Loucy (cell line): ENCODE measurements around the gene ACAN.

Source experiments
- CTCF ChIP-seq: fragments of 200-600 bp; sonication (generic); conservative IDR thresholded peaks from 2 replicates; pipeline ENCODE4 v1.5.1; 2014; ENCODE audit warnings: mild to moderate bottlenecking, antibody characterized with exemption, low read length
- EZH2phosphoT487 ChIP-seq: fragments of 200-600 bp; IDR thresholded peaks from 2 replicates; pipeline ENCODE4 v1.6.1; 2018; ENCODE audit warnings: antibody characterized with exemption, mild to moderate bottlenecking, moderate library complexity, borderline replicate concordance

DNA sequence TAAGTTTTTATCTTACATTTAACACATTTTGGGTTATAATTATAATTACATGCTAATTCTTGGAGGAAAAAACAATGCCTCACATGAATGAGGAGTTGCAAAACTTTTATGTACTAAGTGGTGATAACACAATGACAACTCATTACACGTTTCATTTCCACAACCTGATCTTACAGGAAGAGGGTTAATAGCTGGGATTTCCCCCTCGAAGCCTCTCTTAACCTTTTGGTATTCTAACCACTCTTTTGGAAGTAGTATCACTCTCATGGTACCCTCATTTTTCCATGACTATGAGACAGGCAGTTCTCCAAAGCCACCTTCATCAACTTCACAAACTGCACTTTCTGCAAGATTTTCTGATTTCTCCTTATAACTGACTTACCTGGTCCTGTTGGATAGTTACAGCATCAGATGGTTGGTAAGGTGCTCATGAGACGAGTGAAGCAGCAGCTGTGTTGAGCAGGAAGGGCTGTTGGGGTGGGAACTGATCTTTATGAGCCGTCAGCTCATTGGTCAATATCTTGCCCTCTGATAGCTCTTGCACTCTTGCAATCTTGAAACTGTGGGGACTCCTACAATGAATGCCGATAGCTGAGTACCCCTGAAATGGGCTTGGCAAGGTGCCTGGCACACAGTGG is 41.6 kb downstream of the ACAN start:
- TF ChIP-seq EZH2phosphoT487: no peak
- no peak for TF ChIP-seq CTCF
